Measurements from ENCODE around the gene SHD. TPM values are rescaled to one million over a fixed set of nuclear protein-coding genes. Genes with fewer than 3 reads are reported as not detected.

Gene SHD
- total and polyA plus RNA-seq, 9 of the 15 experiments (the other 6 are each of a cell fraction or from before 2014, with no cell fraction given): 0.05 to 0.62 (median 0.15) TPM; not detected in 5

GRCh38 chr19:4310247-4311121 lies 31.4 kb downstream of the SHD start (continued):
- TF ChIP-seq TCF15 (CRISPR knock-in tag; IDR thresholded peaks at IDR 0.05) (no peak), TAF7 (tag; IDR thresholded peaks at IDR 0.05) (0 out of 2 replicates have a peak, but pooled peaks have one; percentile 75), CEBPG (CRISPR knock-in tag; IDR thresholded peaks at IDR 0.05) (0 out of 2 replicates have a peak, but pooled peaks have one; percentile 35), CEBPG (tag; conservative IDR thresholded peaks at IDR 0.05 in 1 of 2, IDR thresholded peaks at IDR 0.05 in 1 of 2) (no peak), KDM5B (IDR thresholded peaks at IDR 0.05; ENCODE audit: insufficient replicate concordance, low read depth, low read length) (peak; percentile 82), HMG20A (CRISPR knock-in tag; conservative IDR thresholded peaks at IDR 0.05) (no peak), PBX2 (CRISPR knock-in tag; IDR thresholded peaks at IDR 0.05; ENCODE audit: low read depth) (no peak), PBX2 (tag; conservative IDR thresholded peaks at IDR 0.05; ENCODE audit: low read depth) (no peak), NR2C1 (IDR thresholded peaks at IDR 0.05) (0 out of 2 replicates have a peak, but pooled peaks have one; percentile 37), NR2C1 (tag; IDR thresholded peaks at IDR 0.05) (peak; percentile 51), HMBOX1 (IDR thresholded peaks at IDR 0.05) (peak; percentile 63), MTA3 (IDR thresholded peaks at IDR 0.05; ENCODE audit: borderline replicate concordance) (0 out of 2 replicates have a peak, but pooled peaks have one; percentile 52), NFE2 (IDR thresholded peaks at IDR 0.05; ENCODE audit: low read depth) (no peak), ZNF408 (CRISPR knock-in tag; IDR thresholded peaks at IDR 0.05; ENCODE audit: low read depth) (no peak), HDAC3 (IDR thresholded peaks at IDR 0.05; ENCODE audit: borderline replicate concordance, partially characterized antibody) (no peak), PRMT5 (CRISPR knock-in tag; IDR thresholded peaks at IDR 0.05) (no peak), POLR2AphosphoS5 (IDR thresholded peaks at IDR 0.05; ENCODE audit: control insufficient read depth, insufficient read depth, low read depth, low read length) (0 out of 2 replicates have a peak, but pooled peaks have one; percentile 42), MTA1 (IDR thresholded peaks at IDR 0.05; ENCODE audit: borderline replicate concordance) (no peak), FOSL1 (tag; conservative IDR thresholded peaks at IDR 0.05) (peak; percentile 88), POLR2A (conservative IDR thresholded peaks at IDR 0.05) (peak; percentile 85), CC2D1A (IDR thresholded peaks at IDR 0.05) (no peak), FOXA3 (CRISPR knock-in tag; conservative IDR thresholded peaks at IDR 0.05 in 1 of 2, IDR thresholded peaks at IDR 0.05 in 1 of 2) (peak in 1 of 2 experiments; percentile 66; a peak in 1 of 4 replicates), MYC (IDR thresholded peaks at IDR 0.05; ENCODE audit: low read depth, low read length) (peak; percentile 56; the same call in 1 of the 2 replicates), MYC (CRISPR knock-in tag; IDR thresholded peaks at IDR 0.05; ENCODE audit: borderline replicate concordance, low read depth) (no peak), NFIC (IDR thresholded peaks at IDR 0.05) (0 out of 2 replicates have a peak, but pooled peaks have one; percentile 11)
